H1 (cell line): ENCODE data around the gene TMEM39A. TPM values are rescaled to one million over a fixed set of nuclear protein-coding genes. Genes with fewer than 3 reads are reported as not detected.

Experiments
- CTCF ChIA-PET: fragments of 300-600 bp; sonication (Branson Sonifier 250); formaldehyde crosslinking; loops from one replicate; lab custom pipeline; 2021; ENCODE audit not compliant: partially characterized antibody; lab: Charles Lee
- POLR2A ChIA-PET: fragments of 300-600 bp; sonication (Branson Sonifier 250); formaldehyde crosslinking; loops from one replicate; lab custom pipeline; 2021; ENCODE audit warnings: inconsistent platforms; ENCODE audit not compliant: partially characterized antibody; lab: Charles Lee
- DNase-seq, 2 experiments: peaks; one replicate each; pipeline versions ENCODE4 v3.0.0 to v3.0.0-alpha.2; 2010 to 2022; ENCODE audit warnings: low spot score in 2 of 2, low read depth in 1 of 2, mixed read lengths in 1 of 2
- FAIRE-seq: peaks from 2 replicates; lab custom pipeline; 2011; peaks lifted over from hg19 to GRCh38; lab: Jason Lieb, UNC
- H2AFZ ChIP-seq: 2 replicates; pipeline ENCODE4 v1.8.1; 2012; ENCODE audit warnings: low read length, inconsistent platforms
- H2AK5ac ChIP-seq: 2 replicates; pipeline ENCODE4 v1.6.1; 2013; ENCODE audit warnings: low read depth, low read length
- H2BK120ac ChIP-seq: replicated peaks from 2 replicates; pipeline ENCODE3; 2013; ENCODE audit warnings: low read depth, low read length, inconsistent platforms
- H2BK12ac ChIP-seq: 2 replicates; pipeline ENCODE4 v1.6.1; 2013; ENCODE audit warnings: low read depth, low read length
- H2BK15ac ChIP-seq: 2 replicates; pipeline ENCODE4 v1.6.1; 2013; ENCODE audit warnings: low read length
- H2BK20ac ChIP-seq: 2 replicates; pipeline ENCODE4 v1.6.1; 2013; ENCODE audit warnings: low read length
- H2BK5ac ChIP-seq: 2 replicates; pipeline ENCODE4 v1.6.1; 2013; ENCODE audit warnings: low read depth, low read length
- H3K14ac ChIP-seq: 2 replicates; pipeline ENCODE4 v1.6.1; 2013; ENCODE audit warnings: inconsistent platforms; ENCODE audit not compliant: insufficient read length
- H3K18ac ChIP-seq: 2 replicates; pipeline ENCODE4 v1.6.1; 2013; ENCODE audit warnings: low read length; ENCODE audit errors: extremely low read depth
- H3K23ac ChIP-seq: 2 replicates; pipeline ENCODE4 v1.6.1; 2013; ENCODE audit warnings: inconsistent platforms; ENCODE audit not compliant: insufficient read length
- H3K23me2 ChIP-seq: 2 replicates; pipeline ENCODE4 v1.6.1; 2013; ENCODE audit warnings: low read depth, low read length
- H3K27ac ChIP-seq: 2 replicates; pipeline ENCODE4 v1.6.1; 2011; ENCODE audit warnings: low read depth, low read length, inconsistent platforms
- H3K27me3 ChIP-seq, 4 experiments: replicated peaks in 1 of 4; 1 replicate in 1 of 4; 2 replicates in 3 of 4; pipeline versions ENCODE4 v1.6.1 to v1.8.1; 2011 to 2013; ENCODE audit warnings: low read length in 3 of 4, mild to moderate bottlenecking in 3 of 4, inconsistent platforms in 2 of 4, mixed read lengths in 2 of 4, moderate library complexity in 1 of 4; ENCODE audit not compliant: control insufficient read depth in 3 of 4, insufficient read depth in 3 of 4; ENCODE audit errors: extremely low read depth in 1 of 4
- H3K36me3 ChIP-seq, 4 experiments: 2 replicates each; pipeline versions ENCODE4 v1.6.1 to v1.8.1; 2011 to 2013; ENCODE audit warnings: mild to moderate bottlenecking in 4 of 4, low read length in 3 of 4, moderate library complexity in 2 of 4, control low read depth in 1 of 4, inconsistent platforms in 1 of 4; ENCODE audit not compliant: insufficient read depth in 4 of 4, control insufficient read depth in 2 of 4
- H3K4ac ChIP-seq: replicated peaks from 2 replicates; pipeline ENCODE3; 2013; ENCODE audit warnings: low read length, low read depth, mixed read lengths, inconsistent platforms; ENCODE audit not compliant: insufficient read length
- H3K4me1 ChIP-seq, 4 experiments: replicated peaks in 1 of 4; 1 replicate in 1 of 4; 2 replicates in 3 of 4; pipeline versions ENCODE4 v1.6.1 to v1.8.1; 2011 to 2013; ENCODE audit warnings: low read length in 3 of 4, inconsistent platforms in 2 of 4, mixed read lengths in 1 of 4; ENCODE audit not compliant: insufficient read depth in 4 of 4, control insufficient read depth in 3 of 4
- H3K4me2 ChIP-seq, 2 experiments: 2 replicates each; pipeline versions ENCODE4 v1.6.1 to v1.8.1; 2011 to 2013; ENCODE audit warnings: low read depth in 2 of 2, low read length in 2 of 2, control low read depth in 1 of 2, inconsistent platforms in 1 of 2, mild to moderate bottlenecking in 1 of 2; ENCODE audit not compliant: insufficient read depth in 1 of 2
- H3K4me3 ChIP-seq, 4 experiments: fragments of 200-600, 300-600 bp in 1 of 4; sonication (generic), shearing (Covaris generic), sonication (Bioruptor Twin) in 1 of 4; 2 replicates each; pipeline versions ENCODE4 v1.5.1 to v1.8.1; 2011 to 2016; ENCODE audit warnings: low read length in 4 of 4, low read depth in 3 of 4, control low read depth in 2 of 4, inconsistent platforms in 2 of 4, mild to moderate bottlenecking in 2 of 4, mixed read lengths in 1 of 4, moderate library complexity in 1 of 4; ENCODE audit not compliant: insufficient read depth in 2 of 4; ENCODE audit errors: extremely low read depth in 1 of 4
- H3K56ac ChIP-seq: replicated peaks from 2 replicates; pipeline ENCODE3; 2013; ENCODE audit warnings: low read depth, mild to moderate bottlenecking, mixed read lengths, low read length, inconsistent platforms; ENCODE audit not compliant: insufficient read length
- H3K79me1 ChIP-seq: 2 replicates; pipeline ENCODE4 v1.6.1; 2013; ENCODE audit warnings: low read depth, low read length, control low read depth
- H3K79me2 ChIP-seq, 2 experiments: 2 replicates each; pipeline versions ENCODE4 v1.6.1 to v1.8.1; 2012 to 2013; ENCODE audit warnings: low read length in 2 of 2, mild to moderate bottlenecking in 2 of 2, inconsistent platforms in 1 of 2; ENCODE audit not compliant: insufficient read depth in 2 of 2, control insufficient read depth in 1 of 2
- H3K9ac ChIP-seq, 4 experiments: replicated peaks in 1 of 4; 1 replicate in 1 of 4; 2 replicates in 3 of 4; pipeline versions ENCODE4 v1.6.1 to v1.8.1; 2011 to 2013; ENCODE audit warnings: low read depth in 3 of 4, low read length in 3 of 4, control low read depth in 2 of 4, mild to moderate bottlenecking in 2 of 4, moderate library complexity in 2 of 4, inconsistent platforms in 1 of 4; ENCODE audit errors: extremely low read depth in 1 of 4
- H3K9me3 ChIP-seq, 2 experiments: 2 replicates each; pipeline versions ENCODE4 v1.6.1 to v1.8.1; 2012 to 2013; ENCODE audit warnings: mild to moderate bottlenecking in 2 of 2, moderate library complexity in 2 of 2, control low read depth in 1 of 2, inconsistent platforms in 1 of 2, low read depth in 1 of 2, low read length in 1 of 2, mixed read lengths in 1 of 2; ENCODE audit not compliant: insufficient read depth in 2 of 2
- H4K20me1 ChIP-seq, 2 experiments: replicated peaks in 1 of 2; 2 replicates each; pipeline versions ENCODE3 to v1.8.1; 2011 to 2013; ENCODE audit warnings: inconsistent platforms in 2 of 2, low read length in 2 of 2, mild to moderate bottlenecking in 1 of 2; ENCODE audit not compliant: insufficient read depth in 2 of 2, control insufficient read depth in 1 of 2
- H4K5ac ChIP-seq: 2 replicates; pipeline ENCODE4 v1.6.1; 2013; ENCODE audit warnings: low read length, low read depth, mixed read lengths, inconsistent platforms; ENCODE audit not compliant: insufficient read length
- H4K8ac ChIP-seq: 2 replicates; pipeline ENCODE4 v1.8.0; 2013; ENCODE audit warnings: mild to moderate bottlenecking, moderate library complexity, low read length, inconsistent platforms; ENCODE audit not compliant: insufficient read depth; ENCODE audit errors: extremely low read depth
- H4K91ac ChIP-seq: replicated peaks from 2 replicates; pipeline ENCODE3; 2013; ENCODE audit warnings: low read length, mixed read lengths, inconsistent platforms; ENCODE audit not compliant: insufficient read length
- BCL11A ChIP-seq, 2 experiments: IDR thresholded peaks; one replicate each; pipeline ENCODE4 v1.6.1; 2011; ENCODE audit warnings: low read depth in 2 of 2, low read length in 2 of 2, mild to moderate bottlenecking in 2 of 2
- BRCA1 ChIP-seq: IDR thresholded peaks from 2 replicates; pipeline ENCODE4 v1.6.1; 2012; ENCODE audit warnings: low read depth, low read length, improper control_type of control experiment
- CHD1 ChIP-seq: IDR thresholded peaks from 2 replicates; pipeline ENCODE4 v1.6.1; 2012; ENCODE audit warnings: low read depth, low read length, improper control_type of control experiment
- CTBP2 ChIP-seq: IDR thresholded peaks from 2 replicates; pipeline ENCODE4 v1.7.0; 2011; ENCODE audit warnings: borderline replicate concordance, mild to moderate bottlenecking, moderate library complexity, mixed read lengths, low read length; ENCODE audit not compliant: insufficient read depth, insufficient read length
- FOSL1 ChIP-seq: IDR thresholded peaks from 2 replicates; pipeline ENCODE4 v1.6.1; 2011; ENCODE audit warnings: mild to moderate bottlenecking, low read depth, low read length, moderate library complexity; ENCODE audit not compliant: insufficient read depth
- KDM1A ChIP-seq: fragments of 200-600, 300-600 bp; sonication (generic); IDR thresholded peaks from 2 replicates; pipeline ENCODE4 v1.7.1; 2016; ENCODE audit warnings: mild to moderate bottlenecking, low read length, borderline replicate concordance
- KDM5A ChIP-seq: fragments of 200-600 bp; IDR thresholded peaks from 2 replicates; pipeline ENCODE4 v1.7.1; 2012; ENCODE audit warnings: mild to moderate bottlenecking, low read length, inconsistent platforms, mixed read lengths
- MAFK ChIP-seq: IDR thresholded peaks from 2 replicates; pipeline ENCODE4 v1.6.1; 2012; ENCODE audit warnings: low read depth, mild to moderate bottlenecking, improper control_type of control experiment, low read length
- POLR2AphosphoS5 ChIP-seq: IDR thresholded peaks from 2 replicates; pipeline ENCODE4 v1.6.1; 2011; ENCODE audit warnings: low read depth, low read length
- RFX5 ChIP-seq: IDR thresholded peaks from 2 replicates; pipeline ENCODE4 v1.6.1; 2011; ENCODE audit warnings: low read depth, low read length, improper control_type of control experiment, borderline replicate concordance
- RXRA ChIP-seq: IDR thresholded peaks from 2 replicates; pipeline ENCODE4 v1.6.1; 2011; ENCODE audit warnings: low read depth, mild to moderate bottlenecking, low read length, moderate library complexity; ENCODE audit not compliant: insufficient read depth
- SRF ChIP-seq: IDR thresholded peaks from 2 replicates; pipeline ENCODE4 v1.6.1; 2011; ENCODE audit warnings: mild to moderate bottlenecking, low read depth, low read length, moderate library complexity
- WGBS, 2 experiments: shearing (Covaris generic) in 1 of 2; methylation state at CpG; one replicate each; pipeline versions ENCODE4 v1.1.6 to v1.1.7; 2013 to 2015; ENCODE audit warnings: low lambda C conversion rate in 2 of 2, mixed read lengths in 2 of 2, inconsistent platforms in 1 of 2, low coverage in 1 of 2, missing lambda C conversion rate in 1 of 2; ENCODE audit not compliant: insufficient replicate concordance in 2 of 2, insufficient coverage in 1 of 2, insufficient read length in 1 of 2; ENCODE audit errors: extremely low coverage in 1 of 2, missing lambda C conversion rate in 1 of 2; 5-methylcytosine and 5-hydroxymethylcytosine counted together
- polyA plus RNA-seq, 7 experiments: library from polyadenylated mRNA; depleted of rRNA in 3 of 7; stranded (reverse) in 5 of 7; unstranded in 2 of 7; fragments of >200 nt in 5 of 7; fragments of 200-250 nt in 2 of 7; gene quantifications; 1 replicate in 5 of 7; 2 replicates in 1 of 7; 4 replicates in 1 of 7; pipeline versions ENCODE4 v1.2.1 to v1.2.3, GENCODE V29; 2011 to 2013; ENCODE audit warnings: missing spikeins in 2 of 7, mixed read lengths in 2 of 7
- total RNA-seq: library from RNA; stranded (reverse); fragmentation: NEBNext Ultra II Directional; extraction: Animal tissue kit (Norgen Biotek cat#: 25700); gene quantifications from 2 replicates; pipeline ENCODE4 v1.2.1, GENCODE V29; 2021

TMEM39A gene
- total and polyA plus RNA-seq, 2 of the 8 experiments (the other 6 are each of a cell fraction or from before 2014, with no cell fraction given), result 26.8 to 36.1 TPM

DNA sequence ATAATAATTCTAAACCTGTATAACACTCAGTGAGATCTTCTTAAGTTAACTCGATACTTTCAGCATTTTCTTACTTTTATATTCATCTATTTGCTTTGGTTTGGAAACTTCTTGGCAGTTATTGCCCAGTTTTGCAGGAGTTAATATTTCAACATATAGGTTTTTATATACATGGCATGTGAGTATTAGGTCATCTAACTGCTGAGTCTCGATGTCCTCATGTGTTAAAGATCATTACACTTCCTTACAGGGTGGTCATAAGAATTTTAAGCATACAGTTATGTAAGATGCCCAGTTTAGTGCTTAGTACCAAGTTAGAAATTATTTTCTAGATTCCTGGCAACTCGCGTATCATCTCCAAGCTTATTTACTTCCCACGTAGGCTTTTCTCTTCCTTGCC lies 62.9 kb downstream of the TMEM39A start:
- no peak for DNase-seq
- H3K36me3 ChIP-seq, result no peaks in the 10 kb centered on the region
- H3K4me1 ChIP-seq, result peaks cover 3 to 22% (median 13%) of the 10 kb centered on the region in 4 experiments

More for the DNA sequence above, 62.9 kb downstream of the TMEM39A start:
- H4K8ac ChIP-seq, result no peak overlapping the region
- no peak overlapping the region for H3K4me3 ChIP-seq
- no peak overlapping the region for H2BK5ac ChIP-seq
- no peak overlapping the region for H4K91ac ChIP-seq
- no peak overlapping the region for H2AK5ac ChIP-seq
- TF ChIP-seq CTBP2, result no peak
- TF ChIP-seq KDM5A, result no peak
- no peak for TF ChIP-seq FOSL1
- TF ChIP-seq POLR2AphosphoS5, result no peak
- no peak for TF ChIP-seq CHD1
- TF ChIP-seq MAFK, result no peak
- TF ChIP-seq SRF, result no peak
- TF ChIP-seq BRCA1, result no peak
- no peak for TF ChIP-seq RFX5
- TF ChIP-seq KDM1A, result no peak
- no peak for TF ChIP-seq BCL11A (IDR thresholded peaks at IDR 0.05; ENCODE audit: low read depth in 2 of 2, low read length in 2 of 2)
- no peak for TF ChIP-seq RXRA
- no peak overlapping the region for H4K5ac ChIP-seq
- ChIA-PET POLR2A (no interaction called here), CTCF (interaction anchor here (1.9 kb wide), 1 partner anchor 28 kb away, joined by 4 read pairs; no protein-coding TSS in a partner anchor)
- no peaks in the 10 kb centered on the region for H3K27me3 ChIP-seq
- H2BK20ac ChIP-seq, result no peak overlapping the region
- WGBS, 2 experiments, result 89% methylated on average over 5 of the region's 5 CpGs; no CpG with 5 or more reads in 1 of the 2 experiments
- H2BK15ac ChIP-seq, result no peak overlapping the region
- no peak overlapping the region for H3K4ac ChIP-seq
- no peak overlapping the region for H3K4me2 ChIP-seq
- no peak overlapping the region for H3K56ac ChIP-seq
- no peaks in the 10 kb centered on the region for H3K79me2 ChIP-seq
- H3K18ac ChIP-seq, result no peak overlapping the region
- no peak overlapping the region for H2AFZ ChIP-seq
- no peak overlapping the region for H3K23ac ChIP-seq
- H3K23me2 ChIP-seq, result no peaks in the 10 kb centered on the region
- H3K9me3 ChIP-seq, result no peaks in the 10 kb centered on the region
- H2BK120ac ChIP-seq, result no peak overlapping the region
- FAIRE-seq, result no peak
- no peak overlapping the region for H3K27ac ChIP-seq
- no peak overlapping the region for H2BK12ac ChIP-seq
- H3K9ac ChIP-seq, result no peak overlapping the region
- no peaks in the 10 kb centered on the region for H4K20me1 ChIP-seq
- H3K14ac ChIP-seq, result no peak overlapping the region
- H3K79me1 ChIP-seq, result no peaks in the 10 kb centered on the region; the same call in 1 of the 2 replicates
